ENCODE data around the gene CALN1.
"Not testable (repeated sequence)": the region's sequence is repeated elsewhere in the genome, so short reads cannot be mapped to it uniquely, and the experiment has no call there.

The CALN1 gene

GRCh38 chr7:72408966-72409637 is 3.0 kb downstream of the CALN1 start:
- DNase-seq = no peak

GRCh38 chr7:72406820-72407403 is 5.2 kb downstream of the CALN1 start:
- no peak for DNase-seq

- DNase-seq = no peak
Observed at GRCh38 chr7:72405871-72406270, 6.3 kb downstream of the CALN1 start.

GRCh38 chr7:72405418-72405817 is 6.7 kb downstream of the CALN1 start:
- no peak for DNase-seq

- DNase-seq = no peak
Observed at GRCh38 chr7:72404743-72405142, 7.4 kb downstream of the CALN1 start.

- DNase-seq = no peak
Observed at GRCh38 chr7:72403458-72404076, 8.6 kb downstream of the CALN1 start.

GRCh38 chr7:72394016-72394415 is 18.1 kb downstream of the CALN1 start:
- no peak for DNase-seq

GRCh38 chr7:72391821-72392377 is 20.2 kb downstream of the CALN1 start:
- DNase-seq = no peak

GRCh38 chr7:72386118-72386517 is 26.0 kb downstream of the CALN1 start:
- DNase-seq = no peak

GRCh38 chr7:72362246-72362645 is 49.9 kb downstream of the CALN1 start:
- no peak for DNase-seq

- no peak for DNase-seq
Observed at GRCh38 chr7:72345208-72345727, 66.9 kb downstream of the CALN1 start.

GRCh38 chr7:72343991-72344390 is 68.1 kb downstream of the CALN1 start:
- no peak for DNase-seq

GRCh38 chr7:72343354-72343753 is 68.8 kb downstream of the CALN1 start:
- not testable (repeated sequence) for DNase-seq

- DNase-seq = no peak
Observed at GRCh38 chr7:72337390-72338167, 74.6 kb downstream of the CALN1 start.

- DNase-seq = no peak
Observed at GRCh38 chr7:72336632-72337389, 75.3 kb downstream of the CALN1 start.

GRCh38 chr7:72336382-72336631 is 75.8 kb downstream of the CALN1 start:
- DNase-seq = no peak

GRCh38 chr7:72335561-72336381 is 76.4 kb downstream of the CALN1 start:
- DNase-seq = no peak

GRCh38 chr7:72334698-72335097 is 77.4 kb downstream of the CALN1 start:
- no peak for DNase-seq

GRCh38 chr7:72334066-72334465 is 78.1 kb downstream of the CALN1 start:
- DNase-seq = no peak

- DNase-seq = no peak
Observed at GRCh38 chr7:72326811-72327210, 85.3 kb downstream of the CALN1 start.

GRCh38 chr7:72326365-72326764 is 85.8 kb downstream of the CALN1 start:
- no peak for DNase-seq

GRCh38 chr7:72325561-72325960 is 86.6 kb downstream of the CALN1 start:
- DNase-seq = no peak

All from activated naive CD4-positive, alpha-beta T cell (primary cell).